ENCODE measurements around the gene ACSL6.

The ACSL6 gene

DNA sequence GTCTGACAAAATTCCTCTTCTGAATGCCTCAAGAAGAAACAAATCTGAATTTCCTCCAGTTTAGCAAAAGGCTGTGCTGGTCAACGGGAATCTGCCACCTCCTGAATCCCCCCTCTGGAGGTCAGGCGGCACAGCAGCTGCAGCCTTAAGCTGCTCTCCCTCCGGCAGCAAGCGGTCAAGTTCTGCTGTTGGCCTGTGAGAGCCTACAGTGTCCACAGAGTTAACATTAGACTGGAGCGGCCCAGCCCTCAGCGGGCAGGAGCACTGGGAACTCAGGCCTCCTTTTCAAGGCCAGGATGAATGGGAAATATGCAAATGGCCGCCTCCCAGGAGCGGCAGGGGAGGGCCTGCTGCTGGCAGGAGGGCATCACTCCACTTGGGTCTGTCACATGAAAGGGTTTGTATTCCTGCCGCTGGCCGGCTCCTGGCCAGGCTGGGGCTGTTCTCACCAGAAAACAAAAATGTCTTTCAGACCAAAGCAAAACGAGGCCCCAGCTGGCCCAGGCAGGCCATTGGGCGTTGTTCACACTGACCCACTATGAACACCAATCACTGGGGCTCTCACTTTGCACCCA, 8.2 kb downstream of the ACSL6 start:
- no peak for DNase-seq (ENCODE audit: low read depth)
- no peak overlapping the region for H3K4me3 ChIP-seq (ENCODE audit: low read depth, low read length)
- TF ChIP-seq, protein P1, sequence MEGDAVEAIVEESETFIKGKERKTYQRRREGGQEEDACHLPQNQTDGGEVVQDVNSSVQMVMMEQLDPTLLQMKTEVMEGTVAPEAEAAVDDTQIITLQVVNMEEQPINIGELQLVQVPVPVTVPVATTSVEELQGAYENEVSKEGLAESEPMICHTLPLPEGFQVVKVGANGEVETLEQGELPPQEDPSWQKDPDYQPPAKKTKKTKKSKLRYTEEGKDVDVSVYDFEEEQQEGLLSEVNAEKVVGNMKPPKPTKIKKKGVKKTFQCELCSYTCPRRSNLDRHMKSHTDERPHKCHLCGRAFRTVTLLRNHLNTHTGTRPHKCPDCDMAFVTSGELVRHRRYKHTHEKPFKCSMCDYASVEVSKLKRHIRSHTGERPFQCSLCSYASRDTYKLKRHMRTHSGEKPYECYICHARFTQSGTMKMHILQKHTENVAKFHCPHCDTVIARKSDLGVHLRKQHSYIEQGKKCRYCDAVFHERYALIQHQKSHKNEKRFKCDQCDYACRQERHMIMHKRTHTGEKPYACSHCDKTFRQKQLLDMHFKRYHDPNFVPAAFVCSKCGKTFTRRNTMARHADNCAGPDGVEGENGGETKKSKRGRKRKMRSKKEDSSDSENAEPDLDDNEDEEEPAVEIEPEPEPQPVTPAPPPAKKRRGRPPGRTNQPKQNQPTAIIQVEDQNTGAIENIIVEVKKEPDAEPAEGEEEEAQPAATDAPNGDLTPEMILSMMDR (IDR thresholded peaks at IDR 0.05; ENCODE audit: control insufficient read depth, extremely low read depth, insufficient read depth), result no peak

DNA sequence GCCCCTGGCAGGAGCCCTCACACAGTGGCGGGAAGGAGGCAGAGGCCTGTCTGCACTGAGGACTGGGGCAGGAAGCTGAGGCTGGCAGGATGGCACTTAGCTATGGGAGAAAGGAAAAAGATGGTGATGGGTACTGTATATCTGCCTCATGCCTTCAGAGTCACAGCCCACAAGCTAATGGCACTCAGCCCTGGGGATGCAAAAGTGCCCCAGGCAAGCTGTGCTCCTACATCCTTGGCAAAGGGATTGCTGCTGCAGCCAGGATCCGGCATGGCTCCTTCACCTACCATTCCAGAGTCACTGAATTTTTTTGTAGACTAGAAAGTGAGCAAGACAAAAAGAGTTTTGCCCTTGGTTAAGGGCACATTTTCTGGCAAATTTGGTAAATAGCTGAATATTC, 8.7 kb downstream of the ACSL6 start:
- H3K4me3 ChIP-seq (ENCODE audit: low read depth, low read length), result no peak overlapping the region
- DNase-seq (ENCODE audit: low read depth), result no peak
- TF ChIP-seq, protein P1 (IDR thresholded peaks at IDR 0.05; ENCODE audit: control insufficient read depth, extremely low read depth, insufficient read depth), result no peak

DNA sequence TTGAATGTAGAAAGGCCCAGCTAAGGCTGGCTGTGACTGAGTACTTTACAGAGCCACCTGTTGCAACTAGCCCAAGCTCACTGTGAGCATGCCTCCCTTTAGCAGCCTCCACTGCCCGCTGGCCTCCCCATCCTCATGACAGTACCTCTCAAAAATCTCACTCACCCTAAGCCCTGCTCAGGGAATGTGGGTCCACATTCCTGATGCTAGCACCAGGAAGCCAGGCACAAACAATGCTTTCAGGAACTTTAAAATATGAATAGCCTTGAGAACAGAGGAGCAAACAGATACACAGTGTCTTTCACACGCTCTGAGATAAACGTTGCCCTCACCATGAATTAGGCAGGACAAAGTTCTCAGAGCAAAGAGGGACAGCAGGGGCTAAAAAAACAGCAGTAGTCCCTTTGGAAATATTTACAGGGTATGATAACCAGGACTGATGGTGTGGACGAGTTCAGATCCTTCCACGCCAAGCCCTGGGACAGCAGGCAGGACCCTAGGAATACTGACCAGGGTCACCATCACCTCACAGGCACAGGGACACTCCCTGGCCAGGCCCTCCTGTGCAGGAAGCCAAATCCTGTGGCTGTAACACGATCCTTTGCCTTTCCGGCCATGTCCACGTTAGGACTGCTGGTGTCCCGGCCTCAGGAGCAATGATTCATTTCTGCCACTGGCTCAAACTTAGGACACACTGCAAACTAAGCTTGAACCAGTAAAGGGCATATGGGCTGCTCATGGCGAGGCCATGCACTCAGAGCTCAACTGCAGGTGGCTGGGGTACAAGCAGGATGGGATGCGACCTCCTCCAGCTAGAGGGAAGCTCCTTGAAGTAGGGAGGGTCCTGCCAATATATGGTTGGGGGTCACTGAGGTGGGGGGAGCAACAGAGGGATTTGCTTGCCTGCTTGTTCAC, 9.6 kb downstream of the ACSL6 start:
- no peak for DNase-seq (ENCODE audit: low read depth)
- TF ChIP-seq, protein P1 (IDR thresholded peaks at IDR 0.05; ENCODE audit: control insufficient read depth, extremely low read depth, insufficient read depth), result no peak
- no peak overlapping the region for H3K4me3 ChIP-seq (ENCODE audit: low read depth, low read length)

DNA sequence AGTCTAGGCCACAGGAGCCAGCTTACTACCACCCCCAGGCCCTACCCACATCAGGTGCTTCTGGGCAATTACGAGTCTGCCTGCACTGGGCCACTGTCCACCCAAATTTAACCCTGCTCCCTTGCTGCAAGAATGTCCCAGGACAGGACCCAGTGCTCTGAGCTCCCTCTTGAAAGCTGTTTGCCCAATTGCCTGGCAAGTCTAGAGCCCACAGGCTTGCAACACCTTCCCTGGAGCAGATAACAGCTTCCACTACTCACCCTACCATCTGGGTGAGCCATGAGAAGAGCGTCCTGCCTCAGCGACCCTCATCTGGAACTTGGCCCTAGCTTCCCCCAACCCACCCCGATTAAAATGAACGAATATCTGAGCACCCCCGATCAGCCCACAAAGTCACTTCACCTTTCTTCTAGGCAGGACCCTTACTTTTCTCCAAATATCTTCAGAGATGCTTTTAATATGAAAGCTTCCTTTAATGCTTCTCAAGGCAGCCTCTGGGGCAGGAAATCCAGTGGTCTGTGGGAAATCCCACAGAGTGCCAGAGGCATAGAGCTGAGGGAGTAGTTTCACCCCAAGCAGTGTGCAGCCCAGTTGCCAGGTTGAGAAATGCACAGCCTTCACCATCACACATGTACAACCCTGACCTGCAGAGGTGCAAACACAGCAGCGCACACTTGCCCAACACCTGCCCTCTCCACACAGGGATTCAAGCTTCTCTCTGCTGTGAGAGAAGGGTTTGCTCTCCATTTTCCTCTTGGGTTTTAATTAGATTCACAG, 10.6 kb downstream of the ACSL6 start:
- TF ChIP-seq, protein P1 (IDR thresholded peaks at IDR 0.05; ENCODE audit: control insufficient read depth, extremely low read depth, insufficient read depth), result no peak
- no peak for DNase-seq (ENCODE audit: low read depth)
- no peak overlapping the region for H3K4me3 ChIP-seq (ENCODE audit: low read depth, low read length)

DNA sequence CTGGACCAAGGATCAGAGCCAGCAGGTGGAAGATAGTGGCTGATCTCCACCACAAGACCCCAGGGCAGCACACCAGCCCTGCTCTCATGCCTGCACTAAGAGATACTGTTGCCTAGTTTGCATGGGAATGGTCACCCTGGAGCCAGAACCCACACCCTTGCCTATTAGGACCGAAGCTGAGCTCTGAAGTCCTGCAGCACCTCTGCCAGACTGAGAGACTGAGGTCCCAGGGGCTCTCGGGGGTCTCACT, 11.3 kb downstream of the ACSL6 start:
- TF ChIP-seq, protein P1 (IDR thresholded peaks at IDR 0.05; ENCODE audit: control insufficient read depth, extremely low read depth, insufficient read depth), result no peak
- no peak overlapping the region for H3K4me3 ChIP-seq (ENCODE audit: low read depth, low read length)
- no peak for DNase-seq (ENCODE audit: low read depth)

DNA sequence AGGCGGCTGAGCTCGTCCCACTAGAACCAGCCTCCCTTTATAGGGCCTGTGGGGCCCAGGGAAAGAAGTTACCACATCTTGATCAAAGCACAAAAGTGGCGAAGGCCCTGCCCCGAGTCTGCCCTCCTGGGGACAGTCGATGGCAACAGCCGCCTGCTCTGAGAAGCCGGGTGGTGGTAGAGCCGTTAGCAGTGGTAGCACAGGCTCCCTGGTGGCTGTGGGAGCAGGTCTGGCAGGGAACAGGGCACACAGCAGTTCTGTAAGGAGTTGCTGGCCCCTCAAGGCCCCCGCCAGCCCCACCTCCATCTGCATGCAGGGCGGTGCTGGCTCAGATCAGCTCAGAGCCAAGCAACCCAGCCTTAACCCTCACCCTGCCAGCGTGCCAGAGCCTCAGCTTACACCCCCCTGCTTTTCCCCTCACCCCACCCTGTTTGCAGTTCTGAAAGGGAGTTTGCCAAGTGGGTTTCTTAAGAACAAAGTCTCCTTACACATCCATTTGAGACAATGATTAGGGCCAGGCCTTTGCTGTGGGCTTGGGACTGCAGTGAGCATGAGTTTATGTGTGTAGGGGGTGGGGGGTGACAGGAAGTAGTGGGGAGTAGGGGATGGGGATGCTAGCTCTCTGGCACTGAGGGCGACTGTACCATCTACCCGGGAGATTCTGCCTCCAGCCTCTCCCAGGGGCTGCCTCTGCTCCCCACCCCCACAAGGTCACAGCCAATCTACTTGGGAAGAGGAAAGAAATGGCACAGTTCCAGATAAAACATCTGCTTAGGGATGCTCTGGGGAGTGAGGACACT, 11.8 kb downstream of the ACSL6 start:
- DNase-seq (ENCODE audit: low read depth), result no peak
- TF ChIP-seq, protein P1 (IDR thresholded peaks at IDR 0.05; ENCODE audit: control insufficient read depth, extremely low read depth, insufficient read depth), result no peak
- no peak overlapping the region for H3K4me3 ChIP-seq (ENCODE audit: low read depth, low read length)

Measured in LNCaP clone FGC (cell line).